HG03175 (cell line): ENCODE data around the gene ASPHD1.
"Not testable (repeated sequence)": the region's sequence is repeated elsewhere in the genome, so short reads cannot be mapped to it uniquely, and the experiment has no call there.

Experiments used
- ATAC-seq: cut with Tn5 transposase; IDR thresholded peaks from one replicate; pipeline ENCODE4 v1.9.1; 2021; ENCODE audit warnings: mild to moderate bottlenecking, moderate library complexity; ENCODE audit not compliant: unreplicated experiment

The ASPHD1 gene

GRCh38 chr16:29900102-29900887, at the start of gene ASPHD1:
ASPHD1 (plus strand) TSS chr16:29900488; CDS start chr16:29900972, 484 bp downstream.
- ATAC-seq, result peak; percentile 42

GRCh38 chr16:29850998-29851397, 49.3 kb upstream of the ASPHD1 start:
- ATAC-seq, result no peak

GRCh38 chr16:29852654-29853053, 47.6 kb upstream of the ASPHD1 start:
- ATAC-seq, result no peak

GRCh38 chr16:29854520-29855100, 45.7 kb upstream of the ASPHD1 start:
- ATAC-seq, result no peak

- no peak for ATAC-seq
These were observed 43.0 kb upstream of the ASPHD1 start for GRCh38 chr16:29857133-29857760.

- ATAC-seq, result no peak
These were observed 42.0 kb upstream of the ASPHD1 start for GRCh38 chr16:29858149-29858849.

GRCh38 chr16:29858974-29859373, 41.3 kb upstream of the ASPHD1 start:
- ATAC-seq, result no peak

- no peak for ATAC-seq
These were observed 40.1 kb upstream of the ASPHD1 start for GRCh38 chr16:29860218-29860617.

GRCh38 chr16:29862383-29862883, 37.9 kb upstream of the ASPHD1 start:
- no peak for ATAC-seq

- peak; percentile 99 for ATAC-seq
These were observed 37.2 kb upstream of the ASPHD1 start, which contains the start of gene CDIPT for GRCh38 chr16:29862884-29863668. CDIPT (minus strand) TSS chr16:29863226; CDS start chr16:29862857, 369 bp downstream.

- no peak for ATAC-seq
These were observed 36.7 kb upstream of the ASPHD1 start for GRCh38 chr16:29863669-29863984.

- ATAC-seq, result no peak
These were observed 36.1 kb upstream of the ASPHD1 start for GRCh38 chr16:29864205-29864604.

GRCh38 chr16:29868396-29869009, 31.8 kb upstream of the ASPHD1 start:
- ATAC-seq, result no peak

GRCh38 chr16:29869067-29869466, 31.2 kb upstream of the ASPHD1 start:
- ATAC-seq, result not testable (repeated sequence)

- ATAC-seq, result no peak
These were observed 28.3 kb upstream of the ASPHD1 start for GRCh38 chr16:29871822-29872546.

- ATAC-seq, result no peak
These were observed 27.0 kb upstream of the ASPHD1 start for GRCh38 chr16:29873319-29873718.

- no peak for ATAC-seq
These were observed 25.1 kb upstream of the ASPHD1 start for GRCh38 chr16:29875206-29875605.

GRCh38 chr16:29876217-29876593, 24.1 kb upstream of the ASPHD1 start:
- ATAC-seq, result no peak

GRCh38 chr16:29876594-29877249, 23.6 kb upstream of the ASPHD1 start:
- ATAC-seq, result no peak
